ENCODE data around the gene LENG8. TPM values are rescaled to one million over a fixed set of nuclear protein-coding genes. Genes with fewer than 3 reads are reported as not detected.

Gene LENG8
- total and polyA plus RNA-seq, 4 donors, result 6.9 to 46.7 (median 18.7) TPM

GRCh38 chr19:54489341-54489740 is 40.3 kb downstream of the LENG8 start:
- Histone ChIP-seq H3K4me1 (ENCODE audit: control insufficient read depth in 4 of 4, insufficient read depth in 4 of 4, low read length in 3 of 4) (no peaks in the 10 kb centered on the region), H3K9me3 (ENCODE audit: control insufficient read depth in 4 of 4, low read length in 3 of 4) (no peaks in the 10 kb centered on the region), H3K27ac (ENCODE audit: low read depth in 1 of 2, low read length in 2 of 2) (no peak overlapping the region), H3K9ac (ENCODE audit: low read depth in 1 of 2, low read length in 2 of 2) (no peak overlapping the region), H3K4me3 (ENCODE audit: low read depth in 1 of 3, low read length in 3 of 3) (no peak overlapping the region), H3K27me3 (ENCODE audit: control insufficient read depth in 4 of 4, insufficient read depth in 4 of 4, low read length in 3 of 4) (peaks cover 0 to 4% (median under 1%) of the 10 kb centered on the region in 4 donors), H3K36me3 (ENCODE audit: control insufficient read depth in 4 of 4, insufficient read depth in 3 of 4, low read depth in 1 of 4, low read length in 3 of 4) (no peaks in the 10 kb centered on the region)
- 67% methylated on average over 7 of the region's 7 CpGs for WGBS
- no peak for DNase-seq (ENCODE audit: low spot score)
- TF ChIP-seq FOXA1 (IDR thresholded peaks at IDR 0.05) (no peak), NR2F2 (IDR thresholded peaks at IDR 0.05) (no peak), EGR1 (IDR thresholded peaks at IDR 0.05; ENCODE audit: low read depth in 2 of 2) (no peak), RXRA (IDR thresholded peaks at IDR 0.05) (no peak), ATF3 (IDR thresholded peaks at IDR 0.05) (no peak), HNF4G (IDR thresholded peaks at IDR 0.05) (no peak), RAD21 (IDR thresholded peaks at IDR 0.05) (no peak), TAF1 (conservative IDR thresholded peaks at IDR 0.05) (no peak), REST (IDR thresholded peaks at IDR 0.05) (no peak), SP1 (IDR thresholded peaks at IDR 0.05) (no peak), ZBTB33 (IDR thresholded peaks at IDR 0.05) (no peak)

- H3K9ac ChIP-seq (ENCODE audit: low read depth in 1 of 2, low read length in 2 of 2), result no peak overlapping the region
- H3K9me3 ChIP-seq (ENCODE audit: control insufficient read depth in 4 of 4, low read length in 3 of 4), result no peaks in the 10 kb centered on the region
- 56% methylated on average over 9 of the region's 9 CpGs for WGBS
- TF ChIP-seq HNF4G (IDR thresholded peaks at IDR 0.05) (no peak), MAX (IDR thresholded peaks at IDR 0.05) (no peak), JUND (IDR thresholded peaks at IDR 0.05) (no peak), SP1 (IDR thresholded peaks at IDR 0.05) (no peak), TAF1 (conservative IDR thresholded peaks at IDR 0.05) (no peak), ATF3 (IDR thresholded peaks at IDR 0.05) (no peak), HNF4A (conservative IDR thresholded peaks at IDR 0.05) (no peak), CTCF (IDR thresholded peaks at IDR 0.05; ENCODE audit: low read depth, low read length, missing input control) (no peak), EGR1 (IDR thresholded peaks at IDR 0.05; ENCODE audit: low read depth in 2 of 2) (no peak), GABPA (IDR thresholded peaks at IDR 0.05 in 1 of 2, conservative IDR thresholded peaks at IDR 0.05 in 1 of 2) (no peak), ZBTB33 (IDR thresholded peaks at IDR 0.05) (no peak), REST (IDR thresholded peaks at IDR 0.05) (no peak), FOXA1 (IDR thresholded peaks at IDR 0.05) (no peak)
- no peaks in the 10 kb centered on the region for H3K4me1 ChIP-seq (ENCODE audit: control insufficient read depth in 4 of 4, insufficient read depth in 4 of 4, low read length in 3 of 4)
- no peak for DNase-seq (ENCODE audit: low spot score)
- peaks cover 0 to 4% (median 0%) of the 10 kb centered on the region in 4 donors for H3K27me3 ChIP-seq (ENCODE audit: control insufficient read depth in 4 of 4, insufficient read depth in 4 of 4, low read length in 3 of 4)
- no peak overlapping the region for H3K4me3 ChIP-seq (ENCODE audit: low read depth in 1 of 3, low read length in 3 of 3)
- H3K27ac ChIP-seq (ENCODE audit: low read depth in 1 of 2, low read length in 2 of 2), result no peak overlapping the region
- no peaks in the 10 kb centered on the region for H3K36me3 ChIP-seq (ENCODE audit: control insufficient read depth in 4 of 4, insufficient read depth in 3 of 4, low read depth in 1 of 4, low read length in 3 of 4)
These were observed 40.8 kb downstream of the LENG8 start for GRCh38 chr19:54489766-54490165.
